Breast epithelium (tissue), 4 donors: ENCODE results near the gene KLHL22. TPM values are rescaled to one million over a fixed set of nuclear protein-coding genes. Genes with fewer than 3 reads are reported as not detected.

Experiments
- DNase-seq, 2 donors: peaks; one replicate each; pipeline ENCODE4 v3.0.0-alpha.2; 2019; ENCODE audit warnings: low spot score in 2 of 2
- H3K27ac ChIP-seq, 2 donors: fragments of 200-600 bp; sonication (generic) in 1 of 2; one replicate each; pipeline ENCODE4 v1.5.1; 2016 to 2019; ENCODE audit warnings: mild to moderate bottlenecking in 1 of 2
- H3K27me3 ChIP-seq, 2 donors: fragments of 200-600 bp; sonication (generic) in 1 of 2; one replicate each; pipeline versions ENCODE4 v1.5.1 to v1.6.0; 2017 to 2019; ENCODE audit warnings: control low read depth in 1 of 2, mild to moderate bottlenecking in 1 of 2
- H3K36me3 ChIP-seq: fragments of 200-600 bp; one replicate; pipeline ENCODE4 v1.5.1; 2019
- H3K4me1 ChIP-seq, 2 donors: fragments of 200-600 bp; sonication (generic); one replicate each; pipeline ENCODE4 v1.5.1; 2016 to 2019; ENCODE audit warnings: control low read depth in 1 of 2
- H3K4me3 ChIP-seq, 3 donors: fragments of 200-600 bp; sonication (generic); 1 replicate in 2 of 3; 2 replicates in 1 of 3; pipeline ENCODE4 v1.5.1; 2016 to 2019; ENCODE audit warnings: mild to moderate bottlenecking in 3 of 3, moderate library complexity in 2 of 3
- H3K9me3 ChIP-seq, 2 donors: fragments of 200-600 bp; sonication (generic) in 1 of 2; one replicate each; pipeline ENCODE4 v1.5.1; 2016 to 2019; ENCODE audit warnings: control low read depth in 1 of 2
- CTCF ChIP-seq, 3 donors: fragments of 450-650 bp; IDR thresholded peaks; one replicate each; pipeline ENCODE4 v1.5.1; 2016 to 2017; ENCODE audit warnings: antibody characterized with exemption in 3 of 3, mild to moderate bottlenecking in 3 of 3, moderate library complexity in 3 of 3
- POLR2A ChIP-seq: fragments of 450-650 bp; IDR thresholded peaks from one replicate; pipeline ENCODE4 v1.6.1; 2016; ENCODE audit warnings: antibody characterized with exemption, mild to moderate bottlenecking, moderate library complexity
- POLR2AphosphoS5 ChIP-seq, 3 donors: sonication (generic); formaldehyde crosslinking; IDR thresholded peaks; one replicate each; pipeline ENCODE4 v1.6.1; 2017; ENCODE audit warnings: antibody characterized with exemption in 3 of 3
- intact Hi-C: fragments of 100-400 bp; cut with DNase I; formaldehyde crosslinking; loops from one replicate; pipeline ENCODE4 v1.15.1; 2023; ENCODE audit warnings: low total_unique reads
- total RNA-seq, 3 donors: library from RNA; depleted of rRNA; stranded (reverse); fragments of >200 nt; gene quantifications; one replicate each; pipeline ENCODE4 v1.1.0, GENCODE V29; 2016

KLHL22 gene
- total RNA-seq, 3 donors from 2014 or later = 28.5 to 38.0 (median 35.4) TPM

GRCh38 chr22:20438427-20438677 lies 57.2 kb downstream of the KLHL22 start:
- intact Hi-C loops = no loop called here
- H3K9me3 ChIP-seq = no peaks in the 10 kb centered on the region
- H3K4me1 ChIP-seq = no peaks in the 10 kb centered on the region

GRCh38 chr22:20437613-20438426 lies 57.8 kb downstream of the KLHL22 start, which contains the start of gene SCARF2:
Gene SCARF2, minus strand, starts transcription at chr22:20437825. Its CDS starts 71 bp downstream, at chr22:20437754.
- Histone ChIP-seq H3K36me3 (no peaks in the 10 kb centered on the region), H3K4me1 (no peaks in the 10 kb centered on the region), H3K9me3 (no peaks in the 10 kb centered on the region), H3K27ac (peak within 1 kb of the TSS; percentile 85 to 97), H3K27me3 (peaks cover 0 to 9% of the 10 kb centered on the region in 2 donors), H3K4me3 (peak within 1 kb of the TSS; percentile 62 to 87 (median 69))
- TF ChIP-seq CTCF (IDR thresholded peaks at IDR 0.05) (no peak), POLR2AphosphoS5 (IDR thresholded peaks at IDR 0.05) (peak in 1 of 3 donors; percentile 42), POLR2A (no peak)
- no peak for DNase-seq
- intact Hi-C loops = no loop called here

More at GRCh38 chr22:20438427-20438677, 57.2 kb downstream of the KLHL22 start:
- peak overlapping the region; percentile 85 to 97 for H3K27ac ChIP-seq
- peak overlapping the region; percentile 62 to 87 (median 69) for H3K4me3 ChIP-seq
- no peak for TF ChIP-seq POLR2A
- no peaks in the 10 kb centered on the region for H3K36me3 ChIP-seq
- peaks cover 0 to 9% of the 10 kb centered on the region in 2 donors for H3K27me3 ChIP-seq
- no peak for DNase-seq

- TF ChIP-seq POLR2A (no peak), CTCF (IDR thresholded peaks at IDR 0.05) (no peak), POLR2AphosphoS5 (IDR thresholded peaks at IDR 0.05) (no peak)
- no peaks in the 10 kb centered on the region for H3K36me3 ChIP-seq
- peak overlapping the region; percentile 36 to 97 for H3K27ac ChIP-seq
- H3K4me1 ChIP-seq = no peaks in the 10 kb centered on the region
- no peak for DNase-seq
- intact Hi-C loops = no loop called here
- H3K9me3 ChIP-seq = no peaks in the 10 kb centered on the region
- H3K4me3 ChIP-seq = peak overlapping the region; percentile 62 to 87 (median 69)
- peaks cover 0 to 9% of the 10 kb centered on the region in 2 donors for H3K27me3 ChIP-seq
These were observed 58.6 kb downstream of the KLHL22 start for GRCh38 chr22:20436768-20437612.

- Histone ChIP-seq H3K4me1 (peaks cover under 1 to 2% of the 10 kb centered on the region in 2 donors), H3K27ac (peak overlapping the region; percentile 36 to 97), H3K36me3 (no peaks in the 10 kb centered on the region), H3K4me3 (peak overlapping the region; percentile 62 to 87 (median 69)), H3K9me3 (no peaks in the 10 kb centered on the region), H3K27me3 (peaks cover 0 to 9% of the 10 kb centered on the region in 2 donors)
- DNase-seq = no peak
- TF ChIP-seq POLR2AphosphoS5 (IDR thresholded peaks at IDR 0.05) = no peak
- no peak for TF ChIP-seq POLR2A
- no peak for TF ChIP-seq CTCF (IDR thresholded peaks at IDR 0.05)
- intact Hi-C loops = no loop called here
These were observed 59.3 kb downstream of the KLHL22 start for GRCh38 chr22:20436307-20436767.

GRCh38 chr22:20435436-20436306 lies 59.9 kb downstream of the KLHL22 start:
- TF ChIP-seq POLR2AphosphoS5 (IDR thresholded peaks at IDR 0.05) (no peak), CTCF (IDR thresholded peaks at IDR 0.05) (no peak), POLR2A (no peak)
- DNase-seq = no peak
- Histone ChIP-seq H3K4me1 (peaks cover 7 to 9% of the 10 kb centered on the region in 2 donors), H3K27ac (peak overlapping the region; percentile 36 to 97), H3K36me3 (no peaks in the 10 kb centered on the region), H3K9me3 (no peaks in the 10 kb centered on the region), H3K4me3 (peak overlapping the region; percentile 62 to 87 (median 69)), H3K27me3 (peaks cover 0 to 9% of the 10 kb centered on the region in 2 donors)
- intact Hi-C loops = no loop called here
